Vagina (tissue), 2 donors: ENCODE data around the gene EPC1. TPM values are rescaled to one million over a fixed set of nuclear protein-coding genes. Genes with fewer than 3 reads are reported as not detected.
"Not testable (repeated sequence)": the region's sequence is repeated elsewhere in the genome, so short reads cannot be mapped to it uniquely, and the experiment has no call there.

Experiments
- DNase-seq, 2 donors: peaks; one replicate each; pipeline ENCODE4 v3.0.0-alpha.2; 2017; ENCODE audit errors: extremely low spot score in 2 of 2
- H3K27ac ChIP-seq: fragments of 200-600 bp; sonication (generic); one replicate; pipeline ENCODE4 v1.5.1; 2019
- H3K27me3 ChIP-seq: fragments of 200-600 bp; sonication (generic); one replicate; pipeline ENCODE4 v1.5.1; 2019
- H3K36me3 ChIP-seq, 2 donors: fragments of 200-600 bp; sonication (generic); one replicate each; pipeline ENCODE4 v1.5.1; 2017 to 2019
- H3K4me1 ChIP-seq: fragments of 200-600 bp; sonication (generic); one replicate; pipeline ENCODE4 v1.5.1; 2019
- H3K4me3 ChIP-seq, 2 donors: fragments of 200-600 bp; sonication (generic); 1 replicate in 1 of 2; 2 replicates in 1 of 2; pipeline ENCODE4 v1.5.1; 2016 to 2019
- H3K9me3 ChIP-seq: fragments of 200-600 bp; sonication (generic); one replicate; pipeline ENCODE4 v1.5.1; 2019
- POLR2A ChIP-seq, 2 donors: fragments of 450-650 bp; IDR thresholded peaks; one replicate each; pipeline ENCODE4 v1.6.1; 2017; ENCODE audit warnings: antibody characterized with exemption in 2 of 2, mild to moderate bottlenecking in 2 of 2, moderate library complexity in 2 of 2
- POLR2AphosphoS5 ChIP-seq, 2 donors: sonication (generic); formaldehyde crosslinking; IDR thresholded peaks; one replicate each; pipeline ENCODE4 v1.9.0; 2017; ENCODE audit warnings: antibody characterized with exemption in 2 of 2, mild to moderate bottlenecking in 2 of 2, low read depth in 1 of 2; ENCODE audit not compliant: insufficient read depth in 1 of 2
- intact Hi-C: fragments of 100-400 bp; cut with DNase I; formaldehyde crosslinking; loops from one replicate; pipeline ENCODE4 v1.15.1; 2023
- total RNA-seq: library from RNA; depleted of rRNA; stranded (reverse); fragments of >200 nt; gene quantifications from one replicate; pipeline ENCODE4 v1.2.3, GENCODE V29; 2016
- TF ChIP-seq, protein P1 (sequence below), 3 experiments: fragments of 450-650 bp in 2 of 3; fragments of 200-600 bp in 1 of 3; sonication (generic) in 1 of 3; IDR thresholded peaks; one replicate each; pipeline ENCODE4 v1.5.1; 2017 to 2019; ENCODE audit warnings: antibody characterized with exemption in 3 of 3, mild to moderate bottlenecking in 2 of 3, moderate library complexity in 2 of 3

EPC1 gene
- total RNA-seq, 1 donor from 2014 or later = 54.5 TPM

DNA sequence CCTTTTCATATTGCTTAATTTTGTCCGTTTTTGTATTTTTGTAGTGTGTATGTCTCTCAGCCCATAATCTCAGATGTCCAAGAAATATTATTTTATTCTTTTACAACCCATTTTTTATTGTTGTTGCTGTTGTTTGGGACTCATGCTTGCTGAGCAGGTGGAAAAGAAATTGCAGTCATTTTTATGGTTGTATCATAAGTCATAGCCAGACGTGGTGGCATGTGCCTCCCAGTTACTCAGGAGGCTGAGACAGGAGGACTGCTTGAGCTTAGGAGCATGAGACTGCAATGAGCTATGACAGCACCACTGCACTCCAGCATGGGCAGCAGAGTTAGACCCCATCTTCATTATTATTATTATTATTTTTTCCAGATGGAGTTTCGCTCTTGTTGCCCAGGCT, 117.8 kb downstream of the EPC1 start:
- Histone ChIP-seq H3K4me3 (no peak overlapping the region), H3K36me3 (no peaks in the 10 kb centered on the region), H3K27me3 (no peaks in the 10 kb centered on the region), H3K9me3 (no peaks in the 10 kb centered on the region), H3K27ac (no peak overlapping the region), H3K4me1 (no peaks in the 10 kb centered on the region)
- DNase-seq = no peak
- TF ChIP-seq POLR2A (IDR thresholded peaks at IDR 0.05) (no peak), POLR2AphosphoS5 (IDR thresholded peaks at IDR 0.05; ENCODE audit: insufficient read depth in 1 of 2, low read depth in 1 of 2) (no peak)
- TF ChIP-seq, protein P1, sequence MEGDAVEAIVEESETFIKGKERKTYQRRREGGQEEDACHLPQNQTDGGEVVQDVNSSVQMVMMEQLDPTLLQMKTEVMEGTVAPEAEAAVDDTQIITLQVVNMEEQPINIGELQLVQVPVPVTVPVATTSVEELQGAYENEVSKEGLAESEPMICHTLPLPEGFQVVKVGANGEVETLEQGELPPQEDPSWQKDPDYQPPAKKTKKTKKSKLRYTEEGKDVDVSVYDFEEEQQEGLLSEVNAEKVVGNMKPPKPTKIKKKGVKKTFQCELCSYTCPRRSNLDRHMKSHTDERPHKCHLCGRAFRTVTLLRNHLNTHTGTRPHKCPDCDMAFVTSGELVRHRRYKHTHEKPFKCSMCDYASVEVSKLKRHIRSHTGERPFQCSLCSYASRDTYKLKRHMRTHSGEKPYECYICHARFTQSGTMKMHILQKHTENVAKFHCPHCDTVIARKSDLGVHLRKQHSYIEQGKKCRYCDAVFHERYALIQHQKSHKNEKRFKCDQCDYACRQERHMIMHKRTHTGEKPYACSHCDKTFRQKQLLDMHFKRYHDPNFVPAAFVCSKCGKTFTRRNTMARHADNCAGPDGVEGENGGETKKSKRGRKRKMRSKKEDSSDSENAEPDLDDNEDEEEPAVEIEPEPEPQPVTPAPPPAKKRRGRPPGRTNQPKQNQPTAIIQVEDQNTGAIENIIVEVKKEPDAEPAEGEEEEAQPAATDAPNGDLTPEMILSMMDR (IDR thresholded peaks at IDR 0.05) = no peak
- intact Hi-C loops = no loop called here

DNA sequence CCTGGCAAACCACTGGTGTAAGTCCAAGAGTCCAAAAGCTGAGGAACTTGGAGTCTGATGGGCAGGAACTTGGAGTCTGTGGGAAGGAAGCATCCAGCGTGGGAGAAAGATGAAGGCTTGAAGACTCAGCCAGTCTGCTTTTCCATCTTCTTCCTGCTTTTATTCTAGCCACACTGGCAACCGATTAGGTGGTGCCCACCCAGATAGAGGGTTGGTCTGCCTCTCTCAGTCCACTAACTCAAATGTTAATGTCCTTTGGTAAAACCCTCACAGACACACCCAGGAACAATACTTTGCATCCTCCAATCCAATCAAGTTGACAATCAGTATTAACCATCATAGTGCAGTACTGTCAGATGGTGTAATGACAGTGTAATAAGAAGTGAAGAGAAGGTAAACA, 119.2 kb downstream of the EPC1 start:
- no peaks in the 10 kb centered on the region for H3K36me3 ChIP-seq
- H3K4me3 ChIP-seq = no peak overlapping the region
- no peaks in the 10 kb centered on the region for H3K4me1 ChIP-seq
- intact Hi-C loops = no loop called here
- H3K9me3 ChIP-seq = no peaks in the 10 kb centered on the region
- H3K27ac ChIP-seq = no peak overlapping the region
- no peaks in the 10 kb centered on the region for H3K27me3 ChIP-seq
- TF ChIP-seq, protein P1 (IDR thresholded peaks at IDR 0.05) = no peak
- no peak for TF ChIP-seq POLR2AphosphoS5 (IDR thresholded peaks at IDR 0.05; ENCODE audit: insufficient read depth in 1 of 2, low read depth in 1 of 2)
- no peak for TF ChIP-seq POLR2A (IDR thresholded peaks at IDR 0.05)
- no peak for DNase-seq

DNA sequence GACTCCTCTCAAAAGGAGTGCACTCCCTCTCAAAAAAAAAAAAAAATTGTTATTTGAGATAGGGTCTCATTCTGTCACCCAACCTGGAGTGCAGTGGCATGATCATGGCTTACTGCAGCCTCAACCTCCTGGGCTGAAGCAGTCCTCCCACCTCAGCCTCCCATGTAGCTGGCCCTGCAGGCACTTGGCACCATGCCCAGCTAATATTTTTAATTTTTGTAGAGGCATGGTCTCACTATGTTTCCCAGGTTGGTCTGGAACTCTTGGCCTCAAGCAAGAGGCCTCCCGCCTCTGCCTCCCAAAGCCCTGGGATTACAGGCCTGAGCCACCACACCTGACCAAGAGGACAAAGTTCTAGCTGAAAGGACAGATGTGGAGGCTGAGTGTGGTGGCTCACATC, 120.3 kb downstream of the EPC1 start:
- no peak overlapping the region for H3K4me3 ChIP-seq
- intact Hi-C loops = no loop called here

DNA sequence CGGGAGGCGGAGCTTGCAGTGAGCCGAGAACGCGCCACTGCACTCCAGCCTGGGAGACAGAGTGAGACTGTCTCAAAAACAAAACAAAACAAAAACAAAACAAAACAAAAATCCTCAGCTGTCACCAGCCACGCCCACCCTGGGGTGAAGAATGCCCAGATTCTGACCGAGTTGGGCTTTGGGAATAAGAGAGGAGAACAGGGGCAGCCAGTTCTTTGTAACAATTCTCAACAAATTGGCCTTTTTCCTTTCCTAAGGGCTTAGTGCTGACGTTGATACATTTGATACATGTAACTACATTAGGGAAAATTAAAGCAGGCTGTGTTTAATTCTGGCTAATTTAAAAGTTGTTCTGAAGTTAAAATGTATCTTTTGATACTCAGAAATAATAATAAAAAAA, 121.0 kb downstream of the EPC1 start:
- H3K4me1 ChIP-seq = no peaks in the 10 kb centered on the region
- no peaks in the 10 kb centered on the region for H3K36me3 ChIP-seq
- intact Hi-C loops = no loop called here
- TF ChIP-seq, protein P1 (IDR thresholded peaks at IDR 0.05) = no peak
- TF ChIP-seq POLR2AphosphoS5 (IDR thresholded peaks at IDR 0.05; ENCODE audit: insufficient read depth in 1 of 2, low read depth in 1 of 2) = no peak
- TF ChIP-seq POLR2A (IDR thresholded peaks at IDR 0.05) = no peak
- H3K9me3 ChIP-seq = no peaks in the 10 kb centered on the region
- no peak for DNase-seq
- H3K4me3 ChIP-seq = no peak overlapping the region
- no peaks in the 10 kb centered on the region for H3K27me3 ChIP-seq
- H3K27ac ChIP-seq = no peak overlapping the region

More for the DNA sequence above, 120.3 kb downstream of the EPC1 start:
- no peaks in the 10 kb centered on the region for H3K4me1 ChIP-seq
- TF ChIP-seq, protein P1 (IDR thresholded peaks at IDR 0.05) = no peak
- TF ChIP-seq POLR2A (IDR thresholded peaks at IDR 0.05) (no peak), POLR2AphosphoS5 (IDR thresholded peaks at IDR 0.05; ENCODE audit: insufficient read depth in 1 of 2, low read depth in 1 of 2) (no peak)
- H3K27me3 ChIP-seq = no peaks in the 10 kb centered on the region
- DNase-seq = no peak
- H3K36me3 ChIP-seq = no peaks in the 10 kb centered on the region
- H3K27ac ChIP-seq = no peak overlapping the region
- H3K9me3 ChIP-seq = no peaks in the 10 kb centered on the region

DNA sequence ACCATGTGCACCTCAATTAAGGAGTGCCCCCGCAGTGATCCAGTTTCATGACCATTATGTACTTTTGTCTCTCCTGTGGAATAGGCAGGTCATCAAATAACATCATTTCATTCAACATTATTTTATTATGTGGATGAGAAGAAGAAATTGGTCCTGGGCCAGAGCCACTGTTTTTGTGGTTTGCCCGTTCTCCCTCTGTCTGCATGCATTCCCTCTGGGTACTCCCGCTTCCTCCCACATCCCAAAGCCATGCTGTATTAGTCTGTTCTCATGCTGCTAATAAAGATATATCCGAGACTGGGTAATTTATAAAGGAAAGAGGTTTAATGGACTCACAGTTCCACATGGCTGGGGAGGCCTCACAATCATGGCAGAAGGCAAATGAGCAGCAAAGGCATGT, 124.6 kb downstream of the EPC1 start:
- DNase-seq, H3K4me3 ChIP-seq, intact Hi-C loops: not testable (repeated sequence)

DNA sequence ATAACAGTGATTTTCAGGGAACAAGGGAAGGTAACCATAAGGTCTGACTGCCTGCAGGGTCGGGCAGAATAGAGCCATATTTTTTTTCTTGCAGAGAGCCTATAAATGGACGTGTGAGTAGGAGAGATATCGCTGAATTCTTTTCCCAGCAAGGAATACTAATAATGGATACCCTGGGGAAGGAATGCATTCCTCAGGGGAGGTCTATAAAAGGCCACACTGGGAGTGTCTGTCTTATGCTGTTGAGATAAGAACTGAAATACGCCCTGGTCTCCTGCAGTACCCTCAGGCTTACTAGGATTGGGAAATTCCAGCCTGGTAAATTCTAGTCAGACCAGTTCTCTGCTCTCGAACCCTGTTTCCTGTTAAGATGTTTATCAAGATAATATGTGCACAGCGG, 127.8 kb downstream of the EPC1 start:
- intact Hi-C loops = not testable (repeated sequence)

More for the DNA sequence above, 124.6 kb downstream of the EPC1 start:
- H3K27ac ChIP-seq, H3K36me3 ChIP-seq, H3K27me3 ChIP-seq, H3K4me1 ChIP-seq, H3K9me3 ChIP-seq: not testable (repeated sequence)

DNA sequence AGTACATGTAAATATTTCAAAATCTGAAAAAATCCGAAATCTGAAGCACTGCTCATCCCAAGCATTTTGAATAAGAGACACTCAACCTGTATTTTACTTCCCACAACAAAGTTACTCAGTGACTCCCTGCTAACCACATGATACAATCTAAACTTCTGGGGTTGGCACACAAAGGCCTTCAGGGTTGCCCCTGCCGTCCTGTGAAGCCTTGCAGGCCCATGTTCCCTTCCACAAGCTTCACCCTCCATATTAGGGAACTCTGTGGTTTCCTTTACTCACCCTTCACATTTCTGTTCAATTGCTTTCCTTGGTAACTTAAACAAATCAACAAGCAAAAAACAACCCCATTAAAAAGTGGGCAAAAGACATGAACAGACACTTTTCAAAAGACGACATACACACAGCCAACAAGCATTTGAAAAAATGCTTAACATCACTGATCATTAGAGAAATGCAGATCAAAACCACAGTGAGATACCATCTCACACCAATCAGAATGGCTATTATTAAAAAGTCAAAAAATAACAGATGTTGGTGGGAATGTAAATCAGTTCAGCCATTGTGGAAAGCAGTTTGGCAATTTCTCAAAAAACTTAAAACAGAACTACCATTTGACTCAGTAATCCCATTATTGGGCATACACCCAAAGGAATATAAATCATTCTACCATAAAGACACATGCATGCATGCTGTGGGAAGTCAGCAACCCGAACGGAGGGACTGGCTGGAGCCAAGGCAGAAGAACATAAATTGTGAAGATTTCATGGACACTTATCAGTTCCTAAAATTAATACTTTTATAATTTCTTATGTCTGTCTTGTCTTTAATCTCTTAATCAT, 128.5 kb downstream of the EPC1 start:
- H3K4me3 ChIP-seq, H3K27me3 ChIP-seq, H3K9me3 ChIP-seq, H3K4me1 ChIP-seq, H3K27ac ChIP-seq, DNase-seq, H3K36me3 ChIP-seq, intact Hi-C loops: not testable (repeated sequence)

More for the DNA sequence above, 127.8 kb downstream of the EPC1 start:
- not testable (repeated sequence) for H3K9me3 ChIP-seq, H3K36me3 ChIP-seq, H3K4me3 ChIP-seq, DNase-seq, H3K4me1 ChIP-seq, H3K27ac ChIP-seq, H3K27me3 ChIP-seq
